ENCODE data around the gene SF3B1.
"Not testable (repeated sequence)": the region's sequence is repeated elsewhere in the genome, so short reads cannot be mapped to it uniquely, and the experiment has no call there.

SF3B1 gene

DNA sequence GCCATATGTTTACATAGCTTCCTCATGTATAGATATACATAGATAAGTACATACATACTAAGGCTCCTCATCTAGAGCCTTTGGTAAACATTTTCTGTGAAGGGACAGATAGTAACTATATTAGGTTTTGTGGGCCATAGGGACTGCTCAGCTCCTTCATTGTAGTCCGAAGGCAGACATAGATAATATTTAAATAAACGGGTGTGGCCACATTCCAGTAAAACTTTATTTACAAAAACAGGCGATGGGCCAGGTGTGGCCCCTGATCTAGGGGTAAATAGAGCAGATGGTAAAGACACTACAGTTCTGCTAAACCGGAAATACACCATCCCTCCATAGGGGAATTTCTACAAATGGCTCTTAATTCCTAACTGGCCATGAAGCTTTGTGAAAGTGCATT is 25.8 kb upstream of the SF3B1 start:
- DNase-seq (ENCODE audit: low spot score): no peak

DNA sequence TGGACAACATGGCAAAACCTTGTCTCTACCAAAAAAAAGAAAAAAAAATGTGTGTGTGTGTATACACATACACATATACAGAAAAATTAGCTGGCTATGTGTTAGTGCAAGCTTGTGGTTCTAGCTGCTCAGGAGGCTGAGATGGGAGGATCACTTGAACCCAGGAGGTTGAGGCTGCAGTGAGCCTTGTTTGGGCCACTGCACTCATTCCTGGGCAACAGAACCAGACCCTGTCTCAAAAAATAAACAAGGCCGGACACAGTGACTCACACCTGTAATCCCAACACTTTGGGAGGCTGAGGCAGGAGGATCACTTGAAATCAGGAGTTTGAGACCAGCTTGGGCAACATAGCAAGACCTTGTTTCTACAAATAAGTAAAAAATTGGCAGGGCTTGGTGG is 20.6 kb upstream of the SF3B1 start:
- Histone ChIP-seq H3K27ac (no peak overlapping the region), H3K4me3 (peak overlapping the region; percentile 86)
- no peak for DNase-seq (ENCODE audit: low spot score)
- TF ChIP-seq, protein P1, sequence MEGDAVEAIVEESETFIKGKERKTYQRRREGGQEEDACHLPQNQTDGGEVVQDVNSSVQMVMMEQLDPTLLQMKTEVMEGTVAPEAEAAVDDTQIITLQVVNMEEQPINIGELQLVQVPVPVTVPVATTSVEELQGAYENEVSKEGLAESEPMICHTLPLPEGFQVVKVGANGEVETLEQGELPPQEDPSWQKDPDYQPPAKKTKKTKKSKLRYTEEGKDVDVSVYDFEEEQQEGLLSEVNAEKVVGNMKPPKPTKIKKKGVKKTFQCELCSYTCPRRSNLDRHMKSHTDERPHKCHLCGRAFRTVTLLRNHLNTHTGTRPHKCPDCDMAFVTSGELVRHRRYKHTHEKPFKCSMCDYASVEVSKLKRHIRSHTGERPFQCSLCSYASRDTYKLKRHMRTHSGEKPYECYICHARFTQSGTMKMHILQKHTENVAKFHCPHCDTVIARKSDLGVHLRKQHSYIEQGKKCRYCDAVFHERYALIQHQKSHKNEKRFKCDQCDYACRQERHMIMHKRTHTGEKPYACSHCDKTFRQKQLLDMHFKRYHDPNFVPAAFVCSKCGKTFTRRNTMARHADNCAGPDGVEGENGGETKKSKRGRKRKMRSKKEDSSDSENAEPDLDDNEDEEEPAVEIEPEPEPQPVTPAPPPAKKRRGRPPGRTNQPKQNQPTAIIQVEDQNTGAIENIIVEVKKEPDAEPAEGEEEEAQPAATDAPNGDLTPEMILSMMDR (IDR thresholded peaks at IDR 0.05): no peak

More for the DNA sequence above, 25.8 kb upstream of the SF3B1 start:
- Histone ChIP-seq H3K27ac (no peak overlapping the region), H3K4me3 (no peak overlapping the region)
- TF ChIP-seq, protein P1 (IDR thresholded peaks at IDR 0.05): no peak

DNA sequence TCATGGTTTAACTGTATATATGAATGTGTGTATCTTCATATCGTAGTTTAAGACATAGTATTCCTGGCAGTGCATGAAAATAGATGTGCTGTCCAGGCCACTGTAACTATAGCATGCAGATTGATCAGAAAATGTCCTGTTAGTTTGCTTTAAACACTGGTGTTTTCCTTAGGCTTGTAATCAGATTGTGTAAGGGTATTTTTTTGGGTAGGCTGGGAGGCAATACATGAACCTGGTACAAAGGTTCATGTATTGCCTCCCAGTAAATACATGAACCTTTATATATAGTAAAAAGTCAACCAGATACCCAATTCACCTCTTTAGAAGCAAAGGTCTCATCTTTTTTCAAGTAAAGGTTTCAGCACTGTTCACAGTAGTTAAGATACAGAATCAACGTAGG is 20.1 kb upstream of the SF3B1 start:
- Histone ChIP-seq H3K4me3 (peak overlapping the region; percentile 86), H3K27ac (peak overlapping the region in 1 of 2 donors; percentile 99)
- DNase-seq (ENCODE audit: low spot score): no peak
- TF ChIP-seq, protein P1 (IDR thresholded peaks at IDR 0.05): no peak

GRCh38 chr2:197453914-197454398 is 19.1 kb upstream of the SF3B1 start:
- peak overlapping the region; percentile 98 to 99 for H3K27ac ChIP-seq
- TF ChIP-seq, protein P1 (IDR thresholded peaks at IDR 0.05): no peak
- no peak for DNase-seq (ENCODE audit: low spot score)
- peak overlapping the region; percentile 86 for H3K4me3 ChIP-seq

DNA sequence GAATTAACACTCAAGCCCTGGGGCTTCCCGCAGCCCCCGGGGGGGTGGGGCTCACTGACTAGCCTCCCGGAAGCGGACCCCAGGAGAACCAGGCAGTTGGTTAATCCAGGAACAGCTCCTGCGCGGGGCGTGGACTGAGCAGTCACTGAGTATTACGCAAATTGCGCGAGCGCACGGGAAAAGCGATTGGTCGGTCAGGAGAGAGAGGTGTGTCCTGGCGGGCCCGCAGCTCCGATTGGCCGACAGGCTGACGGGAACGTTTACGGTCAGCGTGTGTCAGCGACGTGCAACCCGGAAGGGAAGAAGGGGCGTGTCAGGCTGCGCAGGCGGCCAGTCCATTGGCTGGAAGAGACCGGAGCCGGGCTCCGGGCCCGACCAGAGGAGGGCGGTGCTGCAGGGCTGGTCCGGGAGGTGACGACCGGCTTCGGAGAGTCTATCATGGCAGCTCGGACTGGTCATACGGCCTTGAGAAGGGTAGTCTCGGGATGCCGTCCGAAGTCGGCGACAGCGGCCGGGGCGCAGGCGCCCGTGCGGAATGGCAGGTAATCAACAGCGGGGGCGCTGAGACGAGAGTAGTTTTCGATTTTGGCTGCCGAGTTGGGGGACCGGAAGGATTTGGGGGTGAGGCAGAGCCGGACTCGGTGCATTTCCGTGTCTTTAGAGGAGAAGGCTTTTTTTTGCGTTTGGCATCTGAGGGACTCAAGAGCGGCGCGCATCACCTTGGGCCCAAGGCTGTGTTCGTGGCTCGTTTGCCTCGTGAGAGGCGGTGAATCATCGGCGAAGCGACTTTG is 18.5 kb upstream of the SF3B1 start, which contains the start of gene COQ10B:
Gene COQ10B (plus strand): TSS at position 430 of the 791 bp plus-strand sequence. CDS start 9 bp downstream, at position 439.
- Histone ChIP-seq H3K27ac (peak within 1 kb of the TSS; percentile 98 to 99), H3K4me3 (peak within 1 kb of the TSS; percentile 86)
- TF ChIP-seq, protein P1 (IDR thresholded peaks at IDR 0.05): no peak
- peak; percentile 100 for DNase-seq (ENCODE audit: low spot score)

- Histone ChIP-seq H3K27ac (peak overlapping the region; percentile 91 to 98), H3K4me3 (peak overlapping the region; percentile 86)
- TF ChIP-seq, protein P1 (IDR thresholded peaks at IDR 0.05): no peak
- no peak for DNase-seq (ENCODE audit: low spot score)
Observed at GRCh38 chr2:197452754-197453122, 17.9 kb upstream of the SF3B1 start.

DNA sequence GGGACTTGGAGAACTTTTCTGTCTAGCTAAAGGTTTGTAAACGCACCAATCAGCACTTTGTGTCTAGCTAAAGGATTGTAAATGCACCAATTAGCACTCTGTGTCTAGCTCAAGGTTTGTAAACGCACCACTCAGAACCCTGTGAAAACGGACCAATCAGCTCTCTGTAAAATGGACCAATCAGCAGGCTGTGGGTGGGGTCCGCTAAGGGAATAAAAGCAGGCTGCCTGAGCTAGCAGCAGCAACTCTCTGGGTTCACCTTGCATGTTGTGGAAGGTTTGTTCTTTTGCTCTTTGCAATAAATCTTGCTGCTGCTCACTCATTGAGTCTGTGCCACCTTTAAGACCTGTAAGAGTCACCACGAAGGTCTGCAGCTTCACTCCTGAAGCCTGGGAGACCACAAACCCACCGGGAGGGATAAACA is 16.1 kb upstream of the SF3B1 start:
- not testable (repeated sequence) for H3K4me3 ChIP-seq; DNase-seq (ENCODE audit: low spot score); H3K27ac ChIP-seq
